Astrocyte of the cerebellum (primary cell): ENCODE results near the gene NUDT12.

Experiments used
- DNase-seq: peaks from one replicate; pipeline ENCODE4 v3.0.0-alpha.2; 2011; ENCODE audit warnings: low read depth
- H3K4me3 ChIP-seq: 2 replicates; pipeline ENCODE4 v1.5.1; 2011; ENCODE audit warnings: mild to moderate bottlenecking, low read depth, low read length, moderate library complexity
- in situ Hi-C: cut with HindIII; loops from 2 replicates; pipeline ENCODE4 v1.10.0; 2017; ENCODE audit warnings: low sequenced_read_pairs
- TF ChIP-seq, protein P1 (sequence below): IDR thresholded peaks from 2 replicates; pipeline ENCODE4 v1.5.1; 2012; ENCODE audit warnings: low read length, low read depth, moderate library complexity, mild to moderate bottlenecking; ENCODE audit errors: missing control alignments

Gene NUDT12

DNA sequence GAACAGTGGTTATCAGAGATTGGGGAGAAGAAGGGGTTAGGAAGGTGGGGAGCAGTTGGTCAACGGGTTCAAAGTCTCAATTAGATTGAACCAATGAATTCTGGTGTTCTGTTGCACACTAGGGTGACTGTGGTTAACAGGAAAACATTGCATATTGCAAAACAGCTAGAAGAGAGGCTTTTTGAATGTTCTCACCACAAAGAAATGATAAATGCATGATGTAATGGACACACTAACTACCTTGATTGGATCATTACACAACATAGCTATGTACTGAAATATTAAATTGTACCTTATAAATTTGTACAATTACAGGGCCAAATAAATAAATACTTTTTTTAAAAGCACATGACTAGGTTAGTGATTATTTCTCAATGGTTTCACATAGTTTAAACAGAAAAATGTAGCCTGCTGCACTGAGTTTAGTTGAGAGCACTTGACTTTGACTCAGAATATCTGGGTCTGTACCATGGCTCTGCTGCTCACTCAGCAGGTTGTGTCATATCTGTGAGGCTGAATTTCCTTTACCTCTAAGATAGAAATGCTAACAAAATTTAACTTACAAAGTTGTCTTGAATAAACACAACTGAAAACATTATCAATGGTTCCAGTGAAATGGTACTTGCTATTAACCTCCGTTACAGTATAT is 30.4 kb downstream of the NUDT12 start:
- no peak for DNase-seq
- no peak overlapping the region for H3K4me3 ChIP-seq
- TF ChIP-seq, protein P1, sequence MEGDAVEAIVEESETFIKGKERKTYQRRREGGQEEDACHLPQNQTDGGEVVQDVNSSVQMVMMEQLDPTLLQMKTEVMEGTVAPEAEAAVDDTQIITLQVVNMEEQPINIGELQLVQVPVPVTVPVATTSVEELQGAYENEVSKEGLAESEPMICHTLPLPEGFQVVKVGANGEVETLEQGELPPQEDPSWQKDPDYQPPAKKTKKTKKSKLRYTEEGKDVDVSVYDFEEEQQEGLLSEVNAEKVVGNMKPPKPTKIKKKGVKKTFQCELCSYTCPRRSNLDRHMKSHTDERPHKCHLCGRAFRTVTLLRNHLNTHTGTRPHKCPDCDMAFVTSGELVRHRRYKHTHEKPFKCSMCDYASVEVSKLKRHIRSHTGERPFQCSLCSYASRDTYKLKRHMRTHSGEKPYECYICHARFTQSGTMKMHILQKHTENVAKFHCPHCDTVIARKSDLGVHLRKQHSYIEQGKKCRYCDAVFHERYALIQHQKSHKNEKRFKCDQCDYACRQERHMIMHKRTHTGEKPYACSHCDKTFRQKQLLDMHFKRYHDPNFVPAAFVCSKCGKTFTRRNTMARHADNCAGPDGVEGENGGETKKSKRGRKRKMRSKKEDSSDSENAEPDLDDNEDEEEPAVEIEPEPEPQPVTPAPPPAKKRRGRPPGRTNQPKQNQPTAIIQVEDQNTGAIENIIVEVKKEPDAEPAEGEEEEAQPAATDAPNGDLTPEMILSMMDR, result no peak
- in situ Hi-C loops, result no loop called here

DNA sequence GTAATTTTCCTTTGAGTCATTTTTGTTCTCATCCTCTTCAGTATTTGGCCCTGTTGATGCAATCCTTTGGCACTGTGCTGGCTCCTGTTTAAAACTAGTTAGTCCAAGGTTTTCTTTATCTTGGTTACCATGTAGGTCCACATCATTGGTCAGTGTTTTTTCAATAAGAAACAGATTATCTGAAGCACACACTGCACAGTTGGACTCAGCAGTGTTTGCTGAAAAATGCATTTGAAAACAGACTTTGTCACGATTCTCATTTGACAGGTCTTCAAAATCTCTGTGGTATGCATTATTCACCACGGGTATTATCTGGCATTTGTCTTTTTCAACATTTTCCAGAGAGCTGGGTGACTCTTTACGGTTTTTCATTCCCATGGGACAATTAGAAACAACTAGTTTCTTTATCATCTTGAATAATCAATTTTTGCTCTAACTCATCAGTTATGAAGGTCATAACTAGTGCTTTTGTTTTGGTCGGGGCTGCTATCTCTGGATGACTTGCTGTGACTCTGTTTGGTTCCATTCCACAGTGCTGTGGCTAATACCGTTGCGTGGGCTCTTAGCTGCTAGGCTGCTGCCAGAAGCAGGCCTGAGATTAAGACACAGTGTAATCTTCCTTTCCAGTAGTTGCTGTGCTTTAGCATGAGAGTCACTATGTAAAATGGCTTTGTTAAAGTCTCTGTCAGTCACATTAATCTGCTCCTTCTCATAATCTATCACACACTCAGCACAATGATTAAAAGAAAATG is 36.2 kb downstream of the NUDT12 start:
- DNase-seq, result no peak
- in situ Hi-C loops, result no loop called here
- TF ChIP-seq, protein P1, result no peak
- no peak overlapping the region for H3K4me3 ChIP-seq

DNA sequence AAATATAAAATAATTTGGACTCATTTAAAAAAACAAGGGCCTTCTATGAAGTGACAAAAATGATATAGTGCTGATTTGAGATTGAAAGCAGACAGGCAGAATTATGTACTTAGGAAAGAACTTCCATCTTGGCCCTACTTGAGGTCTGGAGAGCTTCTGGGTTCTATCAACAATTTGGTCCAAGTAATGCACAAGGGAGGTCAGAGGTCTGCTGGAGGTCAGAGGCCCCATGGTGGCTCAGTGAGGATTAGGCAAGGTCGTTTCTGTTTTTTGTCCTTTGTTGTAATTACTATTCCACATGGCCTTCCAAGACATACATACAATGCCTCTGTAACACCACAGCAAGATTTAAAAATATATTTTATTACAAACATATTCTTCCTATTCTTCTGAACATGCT is 37.2 kb downstream of the NUDT12 start:
- in situ Hi-C loops, result no loop called here
- no peak for DNase-seq
- TF ChIP-seq, protein P1, result no peak
- H3K4me3 ChIP-seq, result no peak overlapping the region

DNA sequence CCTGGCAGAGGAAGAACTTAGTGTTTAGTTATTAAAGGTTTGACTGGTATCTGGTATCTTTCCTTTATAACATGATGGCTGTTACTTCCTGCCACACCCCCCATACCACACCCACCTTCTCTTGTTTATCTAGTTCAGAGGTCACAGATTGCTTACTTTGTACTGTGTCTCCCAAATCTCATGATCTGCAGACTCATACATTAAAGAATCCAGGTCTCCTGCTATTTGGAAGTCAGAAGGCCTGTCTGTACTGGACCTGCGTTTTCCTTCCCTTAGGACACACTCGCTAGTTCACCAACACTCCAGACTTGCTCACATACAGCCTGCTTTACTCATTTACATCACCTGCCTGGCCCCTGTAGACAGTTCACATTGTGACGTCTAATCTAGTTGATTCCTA is 39.3 kb downstream of the NUDT12 start:
- no peak overlapping the region for H3K4me3 ChIP-seq
- DNase-seq, result no peak
- TF ChIP-seq, protein P1, result no peak
- in situ Hi-C loops, result no loop called here

DNA sequence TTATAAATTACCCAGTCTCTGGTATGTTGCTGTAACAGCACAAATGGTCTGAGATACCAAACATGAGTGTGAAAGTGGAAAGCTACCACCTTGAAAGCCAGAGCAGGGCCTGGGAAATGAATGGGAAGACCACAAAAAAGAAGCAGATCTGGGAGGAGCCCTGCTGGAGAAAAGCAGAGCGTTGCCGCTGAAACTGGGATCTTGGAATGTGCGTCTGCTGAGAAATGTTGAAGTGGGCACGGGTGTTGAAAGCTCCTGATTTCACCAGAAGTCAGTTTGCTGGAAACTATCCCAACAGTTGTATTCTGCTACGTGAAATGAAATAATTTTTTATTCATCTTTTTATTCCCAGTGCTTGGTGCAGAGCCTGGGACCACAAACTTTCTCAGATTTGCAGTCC is 40.0 kb downstream of the NUDT12 start:
- DNase-seq, result no peak
- H3K4me3 ChIP-seq, result no peak overlapping the region
- in situ Hi-C loops, result no loop called here
- TF ChIP-seq, protein P1, result no peak

DNA sequence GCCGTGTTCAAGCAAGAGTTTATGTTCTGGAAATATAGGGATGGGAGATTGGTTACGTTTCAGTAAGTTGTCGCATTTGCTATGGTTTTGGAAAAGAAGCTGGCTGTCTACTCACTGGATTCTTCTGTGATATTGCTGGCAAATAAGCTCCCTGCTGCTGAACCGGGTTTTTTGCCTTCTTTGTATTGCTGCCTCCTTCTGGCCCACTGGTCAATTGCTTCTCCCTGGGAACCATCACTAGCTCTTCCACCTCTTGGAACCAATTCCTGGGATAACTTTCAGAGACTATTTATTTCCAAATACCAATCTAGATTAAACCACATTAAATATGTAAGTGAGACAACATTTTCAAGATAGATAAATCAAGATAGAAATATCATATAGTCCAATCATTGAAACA is 43.0 kb downstream of the NUDT12 start:
- H3K4me3 ChIP-seq, result no peak overlapping the region
- TF ChIP-seq, protein P1, result peak; percentile 32
- in situ Hi-C loops, result no loop called here
- DNase-seq, result no peak
